Effector memory CD4-positive, alpha-beta T cell (primary cell): ENCODE data around the gene HERPUD1.
A peak's percentile ranks its signal among the peaks of the same experiment; 100 is the strongest.

ENCODE experiments used
- DNase-seq, 3 donors: peaks; one replicate each; pipeline ENCODE4 v3.0.0-alpha.2; 2020
- H3K27ac ChIP-seq: 2 replicates; pipeline ENCODE4 v1.7.0; 2013; ENCODE audit warnings: mild to moderate bottlenecking, low read length, moderate library complexity; ENCODE audit not compliant: insufficient read depth, poor library complexity, severe bottlenecking
- H3K27me3 ChIP-seq: replicated peaks from 2 replicates; pipeline ENCODE4 v1.7.0; 2013; ENCODE audit warnings: mild to moderate bottlenecking, low read length; ENCODE audit not compliant: insufficient read depth, control insufficient read depth, poor library complexity, severe bottlenecking
- H3K36me3 ChIP-seq: 2 replicates; pipeline ENCODE4 v1.7.0; 2013; ENCODE audit warnings: mild to moderate bottlenecking, low read length, moderate library complexity; ENCODE audit not compliant: control insufficient read depth, insufficient read depth
- H3K4me1 ChIP-seq: 2 replicates; pipeline ENCODE4 v1.7.0; 2013; ENCODE audit warnings: low read length, mild to moderate bottlenecking; ENCODE audit not compliant: control insufficient read depth, insufficient read depth, poor library complexity, severe bottlenecking
- H3K4me3 ChIP-seq: 2 replicates; pipeline ENCODE4 v1.7.0; 2013; ENCODE audit warnings: low read length, low read depth, mild to moderate bottlenecking; ENCODE audit not compliant: insufficient read depth, poor library complexity, severe bottlenecking
- H3K9me3 ChIP-seq: 2 replicates; pipeline ENCODE4 v1.7.0; 2013; ENCODE audit warnings: mild to moderate bottlenecking, low read length, moderate library complexity; ENCODE audit not compliant: control insufficient read depth

Gene HERPUD1

GRCh38 chr16:56935201-56935600 is 3.3 kb downstream of the HERPUD1 start:
- peaks cover 31% of the 10 kb centered on the region for H3K4me1 ChIP-seq
- H3K27ac ChIP-seq, result no peak overlapping the region

GRCh38 chr16:56936491-56936890 is 4.5 kb downstream of the HERPUD1 start:
- Histone ChIP-seq H3K27me3 (no peaks in the 10 kb centered on the region), H3K27ac (no peak overlapping the region), H3K9me3 (no peaks in the 10 kb centered on the region), H3K36me3 (peaks cover 41% of the 10 kb centered on the region), H3K4me1 (peaks cover 26% of the 10 kb centered on the region), H3K4me3 (no peak overlapping the region)
- DNase-seq, result no peak

More at GRCh38 chr16:56935201-56935600, 3.3 kb downstream of the HERPUD1 start:
- Histone ChIP-seq H3K9me3 (no peaks in the 10 kb centered on the region), H3K27me3 (no peaks in the 10 kb centered on the region), H3K4me3 (no peak overlapping the region), H3K36me3 (peaks cover 30% of the 10 kb centered on the region)
- DNase-seq, result no peak

- Histone ChIP-seq H3K27me3 (no peaks in the 10 kb centered on the region), H3K9me3 (no peaks in the 10 kb centered on the region), H3K27ac (no peak overlapping the region), H3K4me1 (peaks cover 25% of the 10 kb centered on the region), H3K36me3 (peaks cover 46% of the 10 kb centered on the region), H3K4me3 (no peak overlapping the region)
- DNase-seq, result no peak
Measured at GRCh38 chr16:56936950-56937349, 5.0 kb downstream of the HERPUD1 start.

GRCh38 chr16:56938664-56939513 is 6.9 kb downstream of the HERPUD1 start:
- Histone ChIP-seq H3K4me3 (no peak overlapping the region), H3K36me3 (peaks cover 65% of the 10 kb centered on the region), H3K4me1 (peaks cover 22% of the 10 kb centered on the region), H3K9me3 (no peaks in the 10 kb centered on the region), H3K27me3 (no peaks in the 10 kb centered on the region), H3K27ac (peak overlapping the region; percentile 39)
- peak in 1 of 3 donors; percentile 16 for DNase-seq

- no peaks in the 10 kb centered on the region for H3K27me3 ChIP-seq
- H3K27ac ChIP-seq, result peak overlapping the region; percentile 39
- no peaks in the 10 kb centered on the region for H3K9me3 ChIP-seq
- H3K4me1 ChIP-seq, result peaks cover 14% of the 10 kb centered on the region
- H3K4me3 ChIP-seq, result no peak overlapping the region
- DNase-seq, result no peak
- peaks cover 73% of the 10 kb centered on the region for H3K36me3 ChIP-seq
Measured at GRCh38 chr16:56939801-56940200, 7.9 kb downstream of the HERPUD1 start.

GRCh38 chr16:56941092-56941491 is 9.2 kb downstream of the HERPUD1 start:
- no peak overlapping the region for H3K4me3 ChIP-seq
- H3K4me1 ChIP-seq, result peaks cover 9% of the 10 kb centered on the region
- no peak for DNase-seq

GRCh38 chr16:56941856-56942331 is 10.0 kb downstream of the HERPUD1 start:
- no peak for DNase-seq
- H3K36me3 ChIP-seq, result peaks cover 72% of the 10 kb centered on the region
- H3K27ac ChIP-seq, result no peak overlapping the region
- no peaks in the 10 kb centered on the region for H3K9me3 ChIP-seq
- H3K4me3 ChIP-seq, result no peak overlapping the region
- peaks cover 9% of the 10 kb centered on the region for H3K4me1 ChIP-seq
- no peaks in the 10 kb centered on the region for H3K27me3 ChIP-seq

More at GRCh38 chr16:56941092-56941491, 9.2 kb downstream of the HERPUD1 start:
- H3K27me3 ChIP-seq, result no peaks in the 10 kb centered on the region
- H3K27ac ChIP-seq, result no peak overlapping the region
- peaks cover 72% of the 10 kb centered on the region for H3K36me3 ChIP-seq
- H3K9me3 ChIP-seq, result no peaks in the 10 kb centered on the region

GRCh38 chr16:56943761-56944375 is 11.9 kb downstream of the HERPUD1 start:
- DNase-seq, result no peak
- H3K9me3 ChIP-seq, result no peaks in the 10 kb centered on the region
- no peak overlapping the region for H3K27ac ChIP-seq

GRCh38 chr16:56944954-56945839 is 13.3 kb downstream of the HERPUD1 start:
- no peaks in the 10 kb centered on the region for H3K4me1 ChIP-seq
- H3K27me3 ChIP-seq, result no peaks in the 10 kb centered on the region
- H3K9me3 ChIP-seq, result no peaks in the 10 kb centered on the region
- H3K4me3 ChIP-seq, result no peak overlapping the region
- peaks cover 54% of the 10 kb centered on the region for H3K36me3 ChIP-seq
- DNase-seq, result no peak
- no peak overlapping the region for H3K27ac ChIP-seq

More at GRCh38 chr16:56943761-56944375, 11.9 kb downstream of the HERPUD1 start:
- H3K27me3 ChIP-seq, result no peaks in the 10 kb centered on the region
- H3K4me3 ChIP-seq, result no peak overlapping the region
- H3K4me1 ChIP-seq, result peaks cover 5% of the 10 kb centered on the region
- peaks cover 66% of the 10 kb centered on the region for H3K36me3 ChIP-seq
